ENCODE results near the gene HERPUD2. TPM values are rescaled to one million over a fixed set of nuclear protein-coding genes. Genes with fewer than 3 reads are reported as not detected.

Gene HERPUD2
- total and polyA plus RNA-seq, 2 of the 4 experiments (the other 2 are of a cell fraction), result 22.2 to 27.2 TPM

DNA sequence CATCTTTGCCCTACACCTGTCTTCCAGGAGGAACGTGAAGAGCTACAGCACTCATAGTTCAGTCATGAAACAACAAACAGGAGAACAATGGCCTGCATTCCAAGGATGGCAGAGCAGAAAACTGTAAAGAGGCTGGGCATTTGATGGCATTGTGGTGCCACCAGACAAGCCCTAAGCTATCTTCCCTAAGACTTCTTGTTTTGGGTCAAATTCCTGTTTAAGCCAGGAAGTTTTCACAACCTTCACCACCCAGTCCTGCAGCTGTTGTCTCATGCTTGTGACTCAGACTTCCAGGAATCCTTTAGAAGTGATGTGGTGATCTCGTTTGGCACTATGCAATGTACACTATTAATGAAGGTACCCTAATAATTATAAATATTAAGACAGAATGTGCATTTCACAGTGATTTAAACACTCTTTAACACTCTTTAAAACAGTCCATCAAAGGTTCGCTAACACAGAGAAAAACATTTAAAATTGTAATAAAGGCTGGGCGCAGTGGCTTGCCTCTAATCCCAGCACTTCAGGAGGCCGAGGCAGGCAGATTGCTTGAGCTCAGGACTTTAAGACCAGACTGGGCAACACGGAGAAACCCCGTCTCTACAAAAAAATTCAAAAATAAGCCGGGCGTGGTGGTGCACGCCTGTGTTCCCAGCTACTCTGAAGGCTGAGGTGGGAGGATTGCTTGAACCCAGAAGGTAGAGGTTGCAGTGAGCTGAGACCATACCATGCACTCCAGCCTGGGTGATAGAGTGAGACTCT is 2.7 kb upstream of the HERPUD2 start:
- intact Hi-C loops (cut with micrococcal nuclease), result no loop called here
- DNase-seq, result peak; percentile 71
- ATAC-seq (ENCODE audit: low read depth), result peak; percentile 9
- 0 out of 2 replicates have a peak overlapping the region, but pooled peaks have one; percentile 22 for H3K14ac ChIP-seq (replicated peaks; ENCODE audit: low read depth, low read length)
- H2AFZ ChIP-seq (replicated peaks; ENCODE audit: low read length, poor library complexity), result no peak overlapping the region
- ChIA-PET CTCF (no interaction called here), POLR2A (ENCODE audit: unreplicated experiment) (interaction anchor here (0.5 kb wide), 1 partner anchor 654 kb away, joined by 7 read pairs; no protein-coding TSS in a partner anchor)
- H2AK9ac ChIP-seq (replicated peaks; ENCODE audit: low read depth, low read length, poor library complexity), result peak overlapping the region; percentile 47
- peaks cover 12% of the 10 kb centered on the region for H3K9me1 ChIP-seq (ENCODE audit: insufficient read depth, low read length)
- no peak overlapping the region for H3K56ac ChIP-seq (ENCODE audit: extremely low read depth, insufficient read depth, low read length)
- no peaks in the 10 kb centered on the region; the same call in 1 of the 2 replicates for H3K36me3 ChIP-seq (ENCODE audit: control insufficient read depth, insufficient read depth, low read length)
- peak overlapping the region in 1 of 2 experiments; percentile 44; a peak in 1 of 4 replicates for H4K8ac ChIP-seq (ENCODE audit: low read depth in 2 of 2, low read length in 2 of 2)
- 100% methylated on average over 5 of the region's 10 CpGs; no CpG with 5 or more reads in 1 of the 2 experiments for WGBS, 2 experiments (ENCODE audit: extremely low coverage in 2 of 2, insufficient read length in 1 of 2)
- H3K4me2 ChIP-seq (ENCODE audit: low read depth, low read length), result peak overlapping the region; percentile 40
- in situ Hi-C loops (cut with MboI; ENCODE audit: low sequenced_read_pairs), result no loop called here
- H4K20me1 ChIP-seq (ENCODE audit: insufficient read depth, low read length), result no peaks in the 10 kb centered on the region
- peak overlapping the region; percentile 69 for H2BK5ac ChIP-seq (ENCODE audit: low read depth, low read length, poor library complexity, severe bottlenecking)
- H3K27me3 ChIP-seq (ENCODE audit: control insufficient read depth, insufficient read depth, low read length), result no peaks in the 10 kb centered on the region
- dilution Hi-C loops (cut with HindIII; ENCODE audit: low sequenced_read_pairs, unreplicated experiment), result no loop called here
- peak overlapping the region; percentile 72; the same call in 2 of the 3 replicates for H2BK15ac ChIP-seq (ENCODE audit: low read depth, low read length)
- H3K4me3 ChIP-seq (ENCODE audit: insufficient read depth, low read depth, low read length), result no peak overlapping the region
- H2BK20ac ChIP-seq (ENCODE audit: low read depth, low read length), result peak overlapping the region; percentile 78
- H3K18ac ChIP-seq (ENCODE audit: low read depth, low read length), result peak overlapping the region; percentile 62; the same call in 1 of the 2 replicates
- peak overlapping the region; percentile 41; the same call in 1 of the 2 replicates for H3K4ac ChIP-seq (ENCODE audit: low read depth, low read length)
- no peaks in the 10 kb centered on the region for H3K9me3 ChIP-seq (ENCODE audit: control insufficient read depth, insufficient read depth, low read length)
- peaks cover 8% of the 10 kb centered on the region for H3K4me1 ChIP-seq (ENCODE audit: control insufficient read depth, insufficient read depth, low read length)
- peak overlapping the region; percentile 61 for H2AK5ac ChIP-seq (ENCODE audit: low read depth, low read length)
- BruUV-seq (replicated peaks), result no TSS peak
- H3K79me1 ChIP-seq (ENCODE audit: low read depth in 1 of 2, low read length in 2 of 2), result peaks cover 7 to 42% of the 10 kb centered on the region in 2 experiments
- 0 out of 2 replicates have a peak overlapping the region, but pooled peaks have one; percentile 35 for H2BK120ac ChIP-seq (ENCODE audit: low read depth, low read length)
- no peak overlapping the region for H3K9ac ChIP-seq (ENCODE audit: low read depth, low read length)
- TF ChIP-seq NFE2L2 (IDR thresholded peaks at IDR 0.05; ENCODE audit: low read depth, low read length), result no peak
- peak; percentile 64; the same call in 1 of the 2 replicates for TF ChIP-seq CEBPB (IDR thresholded peaks at IDR 0.05; ENCODE audit: low read depth, low read length)
- TF ChIP-seq BHLHE40 (IDR thresholded peaks at IDR 0.05; ENCODE audit: low read depth, low read length), result 0 out of 2 replicates have a peak, but pooled peaks have one; percentile 19
- H3K23ac ChIP-seq (ENCODE audit: low read depth, low read length), result no peak overlapping the region
- H4K91ac ChIP-seq (ENCODE audit: insufficient read depth, low read depth, low read length), result peak overlapping the region; percentile 10; the same call in 1 of the 2 replicates
- H3K27ac ChIP-seq (ENCODE audit: insufficient read depth, low read length), result peak overlapping the region; percentile 56; the same call in 1 of the 2 replicates
- H4K5ac ChIP-seq (ENCODE audit: low read depth, low read length), result peak overlapping the region; percentile 9; the same call in 1 of the 2 replicates
